GM18868 (cell line): ENCODE data around the gene CNTNAP4.

Source experiments
- ATAC-seq: cut with Tn5 transposase; IDR thresholded peaks from one replicate; pipeline ENCODE4 v1.9.1; 2021; ENCODE audit warnings: mild to moderate bottlenecking, moderate library complexity; ENCODE audit not compliant: unreplicated experiment

CNTNAP4 gene

GRCh38 chr16:76484020-76484419 is 206.8 kb downstream of the CNTNAP4 start:
- ATAC-seq, result no peak

- ATAC-seq, result no peak
These were observed 209.5 kb downstream of the CNTNAP4 start for GRCh38 chr16:76486740-76487139.

- ATAC-seq, result no peak
These were observed 210.3 kb downstream of the CNTNAP4 start for GRCh38 chr16:76487411-76488064.

GRCh38 chr16:76488065-76488417 is 210.8 kb downstream of the CNTNAP4 start:
- no peak for ATAC-seq

- ATAC-seq, result no peak
These were observed 212.9 kb downstream of the CNTNAP4 start for GRCh38 chr16:76490036-76490639.

GRCh38 chr16:76500006-76500405 is 222.8 kb downstream of the CNTNAP4 start:
- ATAC-seq, result no peak

- no peak for ATAC-seq
These were observed 224.9 kb downstream of the CNTNAP4 start for GRCh38 chr16:76502063-76502462.

GRCh38 chr16:76502555-76502954 is 225.4 kb downstream of the CNTNAP4 start:
- no peak for ATAC-seq

GRCh38 chr16:76503091-76503490 is 225.9 kb downstream of the CNTNAP4 start:
- no peak for ATAC-seq

GRCh38 chr16:76511203-76511602 is 234.0 kb downstream of the CNTNAP4 start:
- ATAC-seq, result no peak

- ATAC-seq, result no peak
These were observed 241.6 kb downstream of the CNTNAP4 start for GRCh38 chr16:76518781-76519180.

- ATAC-seq, result no peak
These were observed 247.2 kb downstream of the CNTNAP4 start for GRCh38 chr16:76524356-76524755.

- ATAC-seq, result no peak
These were observed 247.6 kb downstream of the CNTNAP4 start for GRCh38 chr16:76524769-76525168.

- ATAC-seq, result no peak
These were observed 250.0 kb downstream of the CNTNAP4 start for GRCh38 chr16:76527244-76527643.

- ATAC-seq, result no peak
These were observed 251.9 kb downstream of the CNTNAP4 start for GRCh38 chr16:76529120-76529519.

GRCh38 chr16:76531236-76531635 is 254.0 kb downstream of the CNTNAP4 start:
- ATAC-seq, result no peak

GRCh38 chr16:76532188-76532973 is 255.2 kb downstream of the CNTNAP4 start:
- no peak for ATAC-seq

GRCh38 chr16:76539609-76540008 is 262.4 kb downstream of the CNTNAP4 start:
- ATAC-seq, result no peak

GRCh38 chr16:76541070-76541469 is 263.9 kb downstream of the CNTNAP4 start:
- ATAC-seq, result no peak

GRCh38 chr16:76565542-76565941 is 288.3 kb downstream of the CNTNAP4 start:
- ATAC-seq, result no peak

- ATAC-seq, result no peak
These were observed 294.6 kb downstream of the CNTNAP4 start for GRCh38 chr16:76571755-76572154.

- no peak for ATAC-seq
These were observed 296.1 kb downstream of the CNTNAP4 start for GRCh38 chr16:76573281-76573680.
